HG02870 (cell line): ENCODE data around the gene HDHD2.
A peak's percentile ranks its signal among the peaks of the same experiment; 100 is the strongest.

Experiments
- ATAC-seq: cut with Tn5 transposase; IDR thresholded peaks from one replicate; pipeline ENCODE4 v1.9.1; 2021; ENCODE audit warnings: mild to moderate bottlenecking, moderate library complexity; ENCODE audit not compliant: unreplicated experiment

The HDHD2 gene

GRCh38 chr18:47149457-47150028 is 757 bp downstream of the HDHD2 start:
- ATAC-seq: no peak

GRCh38 chr18:47146206-47146605 is 4.1 kb downstream of the HDHD2 start:
- ATAC-seq: no peak

- ATAC-seq: no peak
Observed at GRCh38 chr18:47143899-47144485, 6.3 kb downstream of the HDHD2 start.

- ATAC-seq: no peak
Observed at GRCh38 chr18:47143153-47143552, 7.1 kb downstream of the HDHD2 start.

DNA sequence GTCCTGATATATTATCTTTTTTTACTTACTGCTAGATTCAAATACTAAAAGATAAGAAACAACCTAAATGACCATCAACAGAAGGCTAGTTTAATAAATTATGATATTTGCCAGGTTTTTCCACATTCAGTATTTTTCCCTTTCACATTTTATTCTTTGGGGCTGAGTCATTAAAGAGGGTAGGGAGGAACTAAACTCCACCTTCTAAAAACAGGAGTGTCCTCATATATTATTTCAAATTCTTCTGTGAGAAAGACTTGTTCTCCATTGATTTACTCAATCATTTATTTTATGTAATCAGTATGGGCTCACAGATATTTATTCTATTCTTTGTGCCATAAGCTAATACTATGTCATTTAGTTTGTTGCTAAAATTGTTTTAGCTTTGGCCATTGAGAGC is 9.0 kb downstream of the HDHD2 start:
- no peak for ATAC-seq

DNA sequence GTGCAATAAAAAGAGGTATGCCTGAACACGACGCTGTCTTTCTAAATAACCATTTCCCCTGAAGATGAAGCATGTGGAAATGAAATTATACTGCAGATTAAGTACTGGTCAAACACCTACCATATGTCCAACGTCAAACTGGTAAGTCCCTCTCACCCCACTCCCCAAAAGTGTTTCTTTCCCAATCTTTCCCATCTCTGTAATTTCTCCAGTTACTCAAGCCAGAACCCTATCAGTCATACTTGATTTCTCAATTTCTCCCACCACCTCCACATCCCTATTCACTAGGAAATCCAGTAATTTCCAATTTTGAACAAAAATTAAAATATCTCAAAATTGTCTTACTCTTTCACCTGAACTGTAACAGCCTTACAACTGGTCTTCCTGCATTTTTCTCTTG is 29.2 kb downstream of the HDHD2 start:
- no peak for ATAC-seq

- peak; percentile 98 for ATAC-seq
Observed at GRCh38 chr18:47120428-47120827, 29.9 kb downstream of the HDHD2 start.

- ATAC-seq: no peak
Observed at GRCh38 chr18:47118981-47119380, 31.3 kb downstream of the HDHD2 start.

DNA sequence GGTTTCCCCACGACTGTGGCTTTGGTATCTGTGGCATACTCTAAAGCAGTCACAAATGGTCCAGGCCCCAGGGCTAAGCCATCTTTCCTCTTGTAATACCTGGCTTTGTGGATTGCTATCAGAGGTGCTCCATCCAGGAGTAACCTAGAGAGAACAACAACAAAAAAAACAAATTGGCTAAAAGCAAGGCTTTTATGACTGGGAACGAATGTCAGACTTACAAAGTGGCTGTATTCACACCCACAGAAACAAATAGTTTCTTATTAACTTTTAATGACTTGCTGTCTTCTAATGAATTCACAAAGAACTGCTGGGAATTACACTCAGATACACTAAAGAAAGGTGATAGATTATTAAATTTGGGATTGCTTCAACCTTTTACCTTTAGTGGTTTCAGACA is 35.1 kb downstream of the HDHD2 start:
- no peak for ATAC-seq

DNA sequence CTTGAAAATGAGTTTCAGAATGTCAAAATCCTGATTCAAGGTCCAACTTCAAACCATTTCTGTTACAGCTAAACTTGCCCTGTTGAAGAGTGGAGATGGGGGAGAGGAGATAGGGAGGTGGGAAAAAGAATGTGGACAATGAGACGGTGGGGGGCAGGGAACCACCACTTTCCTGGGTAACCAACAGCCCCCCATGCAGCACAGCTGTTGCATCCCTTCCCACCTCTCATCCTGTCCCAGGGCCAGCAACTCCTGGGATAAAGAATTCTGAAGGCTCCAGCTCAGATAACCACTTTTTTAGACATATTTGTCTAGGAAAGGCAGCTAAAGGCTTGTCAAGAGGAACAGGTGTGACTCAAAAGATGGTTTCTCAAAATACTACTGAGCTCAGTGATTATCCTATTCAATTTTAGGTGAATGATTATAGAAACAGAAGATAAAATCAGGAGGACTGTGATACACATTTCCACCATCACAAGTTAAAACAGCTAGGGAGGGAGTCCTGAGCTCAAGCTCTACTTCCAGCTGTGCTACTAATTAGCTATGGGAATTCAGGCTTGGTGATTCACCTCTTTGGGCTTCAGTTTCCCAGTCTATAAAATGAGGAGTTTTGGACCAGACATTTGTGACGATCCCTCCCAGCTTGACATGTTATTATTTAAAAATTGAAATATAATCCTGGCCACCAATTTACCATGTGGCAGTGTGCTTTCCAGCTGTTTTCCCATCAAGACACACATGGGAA is 36.3 kb downstream of the HDHD2 start:
- ATAC-seq: no peak

- no peak for ATAC-seq
Observed at GRCh38 chr18:47110492-47111274, 39.6 kb downstream of the HDHD2 start.

DNA sequence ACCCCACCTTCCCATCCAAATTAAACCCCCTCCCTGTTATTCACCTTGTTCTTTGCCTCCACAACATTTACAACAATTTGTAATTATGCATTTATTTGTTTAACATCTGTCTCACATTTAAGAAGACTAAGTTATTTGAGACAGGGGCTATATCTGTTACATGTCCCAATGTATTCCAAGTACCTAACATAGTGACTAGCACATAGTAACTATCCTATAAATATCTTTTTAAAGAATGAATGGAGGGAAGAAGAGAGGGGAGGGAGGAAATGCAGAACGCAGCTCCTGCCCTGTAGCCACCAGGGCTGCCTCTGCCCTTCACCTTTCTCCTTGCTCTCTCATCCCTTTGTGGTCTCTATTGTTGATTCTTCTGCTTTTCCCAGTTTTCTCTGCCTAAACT is 40.6 kb downstream of the HDHD2 start:
- ATAC-seq: no peak

- no peak for ATAC-seq
Observed at GRCh38 chr18:47108998-47109405, 41.3 kb downstream of the HDHD2 start.

- ATAC-seq: no peak
Observed at GRCh38 chr18:47108373-47108772, 41.9 kb downstream of the HDHD2 start.

- no peak for ATAC-seq
Observed at GRCh38 chr18:47100212-47100831, 50.0 kb downstream of the HDHD2 start.

DNA sequence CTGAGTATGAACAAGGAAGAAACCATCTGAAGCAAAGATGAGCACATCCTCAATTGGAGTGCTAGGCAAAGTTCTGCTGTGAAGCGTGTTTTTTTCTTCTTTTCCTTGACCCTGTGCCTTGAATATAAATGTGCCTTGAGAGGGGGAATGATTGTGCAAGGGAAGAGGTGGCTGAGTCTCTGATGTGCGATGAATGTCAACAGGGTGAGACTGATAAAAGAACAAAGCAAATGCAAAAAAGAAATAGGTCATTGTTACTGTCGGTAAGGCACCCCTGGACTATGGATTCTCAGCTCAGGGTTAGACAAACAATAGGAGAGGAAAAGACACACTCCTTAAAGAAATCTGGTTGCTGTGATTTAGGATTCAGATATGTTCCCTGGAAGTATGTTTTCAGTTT is 54.5 kb downstream of the HDHD2 start:
- no peak for ATAC-seq

- no peak for ATAC-seq
Observed at GRCh38 chr18:47087676-47088075, 62.6 kb downstream of the HDHD2 start.

DNA sequence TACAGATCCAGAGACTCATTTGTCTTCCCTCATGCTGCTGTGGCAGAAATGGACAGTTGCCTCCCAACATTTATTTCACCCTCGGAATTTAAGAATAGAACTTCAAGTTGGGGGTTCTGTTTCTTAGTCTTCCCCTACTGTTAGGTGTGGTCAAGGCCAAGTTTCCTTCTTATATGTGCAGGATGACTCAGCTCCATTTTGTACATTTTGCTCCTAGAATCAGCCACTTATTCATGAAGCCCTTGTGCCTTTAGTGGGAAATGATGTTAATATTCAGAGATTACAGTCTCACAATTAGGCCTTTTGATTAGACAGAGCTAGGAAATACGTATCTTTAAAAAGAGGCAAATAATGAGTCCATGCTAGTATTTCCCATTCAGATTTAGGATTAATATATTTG is 68.7 kb downstream of the HDHD2 start:
- ATAC-seq: no peak

- no peak for ATAC-seq
Observed at GRCh38 chr18:47080872-47081271, 69.4 kb downstream of the HDHD2 start.

DNA sequence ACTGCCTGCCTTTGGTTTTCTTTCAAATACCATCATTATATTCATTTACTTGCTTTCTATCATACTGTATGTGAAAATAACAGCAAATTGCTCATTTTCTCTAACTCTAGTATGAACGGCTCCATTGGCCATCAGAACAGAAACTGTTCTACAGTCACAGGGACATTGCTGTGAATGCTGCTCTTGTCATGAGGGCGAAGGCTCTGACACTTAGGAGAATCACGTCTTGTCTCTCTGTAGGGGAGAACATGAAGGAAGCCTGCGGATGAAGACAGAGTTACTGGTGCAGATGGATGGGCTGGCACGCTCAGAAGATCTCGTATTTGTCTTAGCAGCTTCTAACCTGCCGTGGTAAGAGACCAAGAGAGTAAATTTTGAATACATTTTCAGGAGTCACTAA is 73.2 kb downstream of the HDHD2 start:
- ATAC-seq: no peak
